HCEC 1CT (cell line): ENCODE data around the gene GADL1.

Experiments
- DNase-seq: peaks from one replicate; pipeline ENCODE4 v3.0.0-alpha.2; 2017

The GADL1 gene

DNA sequence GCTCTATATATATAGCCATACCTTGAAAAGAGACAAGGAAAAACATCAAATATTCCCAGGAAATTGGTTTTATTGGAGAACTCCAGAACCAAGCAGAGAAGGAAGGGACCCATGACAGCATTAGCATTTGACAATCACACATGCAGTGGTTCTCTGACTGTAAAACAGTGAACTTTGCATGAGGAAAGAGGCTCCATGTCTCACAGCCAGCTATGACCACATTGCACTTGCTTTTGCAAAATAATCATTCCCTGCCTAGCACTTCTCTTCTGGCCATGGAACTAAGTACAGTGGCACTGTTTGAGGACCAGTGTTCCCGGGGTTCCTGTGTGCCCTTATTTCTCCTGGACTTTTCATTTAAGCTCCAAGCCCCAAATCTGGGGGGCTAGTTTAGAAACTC is 202.5 kb downstream of the GADL1 start:
- DNase-seq: no peak

DNA sequence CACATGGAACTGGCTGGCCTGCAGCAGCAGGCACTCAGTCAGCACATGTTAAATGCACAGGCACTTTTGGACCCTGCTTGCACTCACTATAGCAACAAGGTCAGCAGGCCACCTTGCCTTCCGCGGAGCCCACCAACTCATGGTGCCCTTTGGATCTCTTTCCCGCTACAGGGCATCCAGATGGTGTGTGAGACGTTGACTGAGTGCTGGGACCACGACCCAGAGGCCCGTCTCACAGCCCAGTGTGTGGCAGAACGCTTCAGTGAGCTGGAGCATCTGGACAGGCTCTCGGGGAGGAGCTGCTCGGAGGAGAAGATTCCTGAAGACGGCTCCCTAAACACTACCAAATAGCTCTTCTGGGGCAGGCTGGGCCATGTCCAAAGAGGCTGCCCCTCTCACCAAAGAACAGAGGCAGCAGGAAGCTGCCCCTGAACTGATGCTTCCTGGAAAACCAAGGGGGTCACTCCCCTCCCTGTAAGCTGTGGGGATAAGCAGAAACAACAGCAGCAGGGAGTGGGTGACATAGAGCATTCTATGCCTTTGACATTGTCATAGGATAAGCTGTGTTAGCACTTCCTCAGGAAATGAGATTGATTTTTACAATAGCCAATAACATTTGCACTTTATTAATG is 203.1 kb downstream of the GADL1 start:
- DNase-seq: no peak

DNA sequence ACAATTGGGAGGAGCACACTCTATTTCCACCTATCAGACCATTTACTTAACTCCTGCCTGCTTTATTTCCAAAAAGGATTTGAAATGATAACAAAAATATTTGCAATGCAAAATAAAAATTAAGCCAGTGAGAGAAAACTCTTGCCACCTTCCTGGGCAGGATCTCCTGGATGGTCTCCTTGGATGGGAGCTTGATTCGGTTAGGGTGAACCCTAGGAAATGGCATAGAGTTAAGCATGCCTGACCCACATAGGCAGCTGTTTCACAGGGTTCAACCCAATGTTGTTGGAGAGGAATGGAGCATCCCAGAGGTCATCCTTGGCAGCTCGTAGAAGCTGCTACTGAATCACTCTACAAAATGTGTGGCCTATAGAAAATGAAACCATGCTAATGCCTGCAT is 204.3 kb downstream of the GADL1 start:
- DNase-seq: no peak

DNA sequence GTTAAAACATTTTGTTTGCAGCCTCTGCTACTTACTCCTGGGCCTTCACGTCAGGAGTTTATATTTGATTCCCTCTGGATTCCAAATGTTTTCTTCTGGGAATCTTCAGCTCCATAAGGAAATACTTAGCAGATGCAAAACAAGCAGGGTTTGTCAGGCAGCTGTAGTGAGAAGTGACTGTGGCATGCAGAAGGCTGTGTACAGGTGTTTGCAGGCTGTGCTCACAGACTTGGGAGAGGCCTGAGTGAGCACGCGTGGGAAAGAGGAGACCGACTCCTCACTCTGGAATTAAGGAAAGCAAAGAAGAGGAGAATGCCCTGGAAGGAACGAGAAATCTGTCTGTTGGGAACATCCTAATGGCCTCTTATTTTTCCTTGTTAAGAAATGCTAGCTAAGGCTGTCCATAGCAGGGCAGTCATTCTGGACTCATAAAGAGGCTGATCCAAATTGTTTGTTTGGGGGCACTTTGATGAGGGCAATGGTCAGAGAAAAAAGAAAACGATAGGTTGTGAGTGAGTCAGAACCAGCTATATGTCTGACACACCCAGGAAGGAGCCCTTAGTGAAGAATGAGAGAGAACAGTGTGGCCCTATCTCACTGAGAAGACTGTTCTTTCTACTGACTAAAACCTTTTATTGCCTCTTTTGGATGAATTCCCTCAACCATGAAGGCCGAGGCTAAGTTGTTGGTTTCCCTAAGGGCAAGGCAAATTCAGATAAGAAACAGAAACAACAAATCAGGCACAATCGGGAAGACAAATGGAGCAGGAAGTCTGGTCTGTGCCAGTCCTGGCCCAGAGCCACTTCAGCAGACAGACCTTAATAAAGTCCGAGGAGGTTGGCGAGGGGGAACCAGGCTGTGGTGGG is 205.5 kb downstream of the GADL1 start:
- peak; percentile 59 for DNase-seq

DNA sequence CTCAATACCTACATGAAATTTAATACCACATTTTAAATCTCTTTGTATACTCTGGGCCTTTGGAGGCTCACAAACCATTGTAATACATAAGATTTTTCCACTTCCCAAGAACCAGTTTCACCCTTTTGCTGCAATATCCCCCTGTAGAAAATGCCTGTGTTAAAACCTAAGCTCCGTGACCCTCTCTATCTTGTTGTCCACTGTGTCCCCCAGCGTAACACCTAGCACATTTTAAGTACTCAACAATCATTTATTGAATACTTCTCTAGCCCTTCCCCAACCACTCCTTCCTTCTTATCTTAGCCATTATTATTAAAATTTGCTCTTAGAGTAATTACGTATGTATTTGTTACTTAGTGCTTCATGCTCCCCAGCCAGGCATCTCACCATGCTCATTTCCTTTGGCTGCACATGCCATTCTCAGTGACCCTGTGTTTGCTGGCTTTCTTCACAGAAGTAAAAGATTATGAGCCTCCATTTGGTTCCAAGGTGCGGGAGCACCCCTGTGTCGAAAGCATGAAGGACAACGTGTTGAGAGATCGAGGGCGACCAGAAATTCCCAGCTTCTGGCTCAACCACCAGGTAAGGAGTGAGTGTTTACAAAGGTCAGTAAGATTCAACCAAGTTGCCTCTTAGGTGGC is 206.4 kb downstream of the GADL1 start:
- DNase-seq: no peak

DNA sequence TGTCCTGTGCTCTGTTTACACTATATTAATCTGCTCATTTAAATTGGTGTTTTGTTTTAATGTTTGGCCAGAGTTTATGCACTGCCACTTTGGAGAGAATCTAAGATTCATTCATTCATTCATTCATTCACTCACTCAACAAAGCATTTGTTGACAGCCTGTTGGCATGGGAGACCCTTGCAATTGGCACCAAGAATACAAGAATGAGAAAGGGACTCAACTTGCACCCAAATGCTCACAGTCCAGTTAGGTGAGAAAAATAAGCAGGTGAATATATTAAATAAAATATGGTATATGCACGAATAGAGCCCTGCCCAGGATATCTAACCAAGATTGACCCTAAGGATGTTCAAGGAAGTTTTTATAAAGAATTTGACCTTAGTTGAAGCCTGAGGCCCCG is 207.7 kb downstream of the GADL1 start:
- no peak for DNase-seq

DNA sequence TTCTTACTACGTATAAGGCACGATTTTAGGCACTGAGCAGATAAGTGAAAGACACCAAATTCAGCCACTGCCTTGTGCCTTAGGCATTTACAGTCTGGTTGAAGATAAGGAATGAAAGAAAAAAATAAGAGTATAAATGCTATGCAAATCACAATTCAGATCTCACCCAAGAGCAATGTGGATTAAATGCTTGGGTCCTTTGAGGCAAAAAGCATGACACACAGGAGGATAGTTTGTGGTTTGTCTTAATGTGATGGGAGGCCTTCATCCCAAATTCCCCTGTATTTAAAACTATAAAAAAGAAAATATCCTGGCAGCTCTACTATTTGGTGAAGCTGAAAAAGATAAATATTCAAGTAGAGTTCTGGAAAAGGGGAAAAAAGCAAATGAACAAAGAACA is 208.3 kb downstream of the GADL1 start:
- no peak for DNase-seq

DNA sequence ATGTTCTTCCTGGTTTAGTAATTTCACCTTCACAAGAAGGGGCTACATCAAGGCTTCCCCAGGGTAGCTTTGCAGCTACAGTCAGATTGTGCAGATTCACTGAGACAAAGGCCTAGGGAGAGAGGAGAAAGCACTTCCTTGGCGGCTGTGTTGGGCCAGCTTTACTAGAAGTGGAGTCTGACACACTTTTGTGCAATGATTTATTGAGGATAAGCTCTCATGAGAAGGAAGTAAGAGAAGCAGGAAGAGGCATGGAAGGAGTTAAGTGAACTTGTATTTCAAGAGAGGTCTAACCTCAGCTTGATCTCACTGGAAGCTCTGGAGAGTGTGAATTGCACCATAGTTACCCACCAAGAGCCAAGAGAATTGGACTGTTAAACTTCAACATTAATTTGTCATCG is 209.2 kb downstream of the GADL1 start:
- no peak for DNase-seq

DNA sequence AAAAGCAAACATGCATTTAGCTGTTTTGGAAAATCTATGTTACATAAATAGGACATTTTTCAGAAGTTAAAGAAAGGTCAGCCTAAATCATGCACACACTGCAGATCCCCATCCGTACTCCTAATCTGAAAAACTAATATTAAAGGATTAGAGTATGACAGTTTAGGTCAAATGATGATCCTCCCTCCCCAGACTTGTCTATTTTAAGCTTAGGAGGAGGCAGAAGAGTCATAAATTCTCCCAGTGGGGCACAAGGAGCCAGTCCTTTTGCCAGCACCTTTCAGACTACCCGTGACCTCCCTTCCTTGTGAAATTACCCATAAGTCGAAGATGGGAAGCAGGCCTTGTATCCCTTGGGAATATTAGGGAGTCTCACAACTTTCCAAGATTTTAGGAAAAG is 210.1 kb downstream of the GADL1 start:
- no peak for DNase-seq

DNA sequence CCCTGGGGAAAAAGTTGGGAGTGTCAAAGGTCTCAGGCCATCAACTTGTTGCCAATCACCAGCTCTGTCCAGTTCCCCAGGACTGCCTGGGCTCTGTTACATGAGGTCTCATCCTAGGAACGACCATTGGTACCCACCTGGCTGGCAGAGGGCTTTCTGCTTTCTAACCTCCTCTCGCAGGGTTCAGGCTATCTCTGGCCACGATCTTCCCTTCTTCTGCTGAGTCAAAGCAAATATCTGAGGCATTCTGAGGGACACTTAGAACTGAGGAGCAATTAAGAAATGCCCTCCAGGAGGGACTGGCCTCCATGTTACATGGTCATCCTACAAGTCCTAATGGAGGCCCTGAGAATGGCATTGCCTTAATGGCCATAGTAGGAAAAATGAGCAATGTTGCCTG is 210.7 kb downstream of the GADL1 start:
- no peak for DNase-seq

DNA sequence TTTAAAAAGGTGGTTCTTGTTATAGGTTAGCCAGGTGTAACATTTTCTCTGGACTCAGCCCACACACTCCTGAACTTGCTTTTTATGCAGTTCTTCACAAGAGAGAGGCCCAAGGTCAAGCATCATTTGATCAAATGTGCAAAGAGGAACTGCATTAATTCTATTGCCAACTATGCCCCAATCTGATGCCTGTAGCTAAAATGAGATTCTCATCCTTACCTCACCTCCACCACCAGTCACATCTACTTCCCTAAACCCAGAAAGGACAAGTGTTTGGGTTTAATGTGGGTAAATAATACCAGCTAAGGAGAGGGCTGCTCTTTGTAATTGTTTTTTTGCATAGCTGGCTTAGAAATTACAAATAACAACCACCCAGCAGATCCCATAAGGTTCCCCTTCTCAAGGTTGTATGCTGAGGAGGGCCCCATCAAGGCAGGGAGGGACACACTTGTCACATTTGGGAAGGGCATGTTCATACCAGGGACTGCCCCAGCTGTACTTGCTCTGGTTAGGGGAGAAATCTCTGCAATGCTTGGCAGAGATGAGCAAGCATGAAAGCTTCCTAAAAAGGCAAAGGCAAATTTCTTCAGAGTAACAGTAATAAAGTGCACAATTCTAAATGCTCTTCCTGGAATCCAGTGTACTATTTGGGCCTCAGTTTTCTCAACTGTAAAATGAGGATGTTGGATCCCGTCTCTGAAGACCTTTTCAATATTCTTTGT is 211.9 kb downstream of the GADL1 start:
- peak; percentile 20 for DNase-seq

DNA sequence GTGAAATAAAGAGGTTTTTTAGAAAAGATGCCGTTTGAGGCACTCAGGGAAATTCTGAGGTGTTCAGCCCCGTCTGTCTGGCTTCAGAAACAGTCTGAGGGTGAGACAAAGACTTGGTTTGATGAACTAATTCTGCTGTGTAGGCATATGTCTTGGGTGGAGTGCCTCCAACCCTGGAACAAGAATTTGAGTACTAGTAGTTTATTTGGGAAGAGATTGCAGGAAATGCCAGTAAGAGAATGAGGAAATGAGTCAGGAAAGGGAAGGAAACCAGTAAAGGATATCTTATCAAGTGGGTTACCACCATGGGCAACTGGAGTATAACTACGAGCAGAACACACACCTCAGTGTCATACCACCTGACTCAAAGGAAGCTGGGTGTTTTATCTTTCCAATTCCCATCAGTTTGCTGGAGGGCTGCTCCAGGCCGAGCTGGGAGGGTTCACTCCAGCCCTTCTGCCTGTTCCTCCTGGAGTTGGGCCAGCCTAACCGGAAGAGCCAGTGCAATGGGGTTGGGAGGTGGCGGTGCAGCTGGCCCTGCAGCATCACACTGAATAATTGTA is 212.7 kb downstream of the GADL1 start:
- DNase-seq: peak; percentile 78

DNA sequence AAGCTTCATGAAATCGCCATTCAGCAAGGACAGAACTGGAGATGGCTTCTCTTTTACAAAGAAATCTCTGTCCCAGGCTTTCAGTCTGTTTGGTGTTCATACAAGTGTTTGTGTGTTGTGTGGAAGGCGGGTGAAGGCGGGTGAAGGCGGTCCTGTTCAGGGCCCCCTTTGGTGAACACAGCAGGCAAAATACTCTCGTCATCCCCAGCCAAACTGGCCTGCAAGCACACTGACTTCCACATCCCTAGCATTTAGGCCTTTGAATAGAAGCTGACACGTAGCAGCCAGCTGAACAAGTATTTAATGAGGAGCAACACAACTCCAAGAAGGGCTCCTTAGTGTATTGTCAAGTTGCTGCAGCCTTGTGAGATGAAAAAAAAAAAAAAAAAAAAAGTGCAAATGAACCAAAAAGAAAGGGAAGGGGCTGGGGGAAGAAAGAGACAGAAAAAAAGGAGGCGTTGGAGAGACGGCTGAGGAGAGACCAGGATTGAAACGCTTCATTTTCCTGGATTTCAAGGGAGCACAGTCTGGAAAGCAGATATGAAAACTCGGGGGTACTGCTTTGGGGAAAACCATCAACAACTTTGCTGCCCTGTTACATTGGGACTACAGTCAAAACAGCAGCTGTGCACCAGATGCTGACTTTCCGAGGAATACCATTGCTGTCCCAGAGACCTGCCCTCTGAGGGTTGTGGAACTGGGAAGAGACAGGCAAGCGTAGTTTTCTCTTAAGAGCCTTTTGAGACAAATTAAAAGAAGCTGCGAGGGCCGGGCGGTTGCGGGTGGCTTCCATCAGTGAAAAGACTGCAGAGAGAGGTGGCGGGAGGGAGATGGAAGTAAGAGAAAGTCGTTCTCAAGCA is 213.4 kb downstream of the GADL1 start:
- DNase-seq: peak; percentile 82

DNA sequence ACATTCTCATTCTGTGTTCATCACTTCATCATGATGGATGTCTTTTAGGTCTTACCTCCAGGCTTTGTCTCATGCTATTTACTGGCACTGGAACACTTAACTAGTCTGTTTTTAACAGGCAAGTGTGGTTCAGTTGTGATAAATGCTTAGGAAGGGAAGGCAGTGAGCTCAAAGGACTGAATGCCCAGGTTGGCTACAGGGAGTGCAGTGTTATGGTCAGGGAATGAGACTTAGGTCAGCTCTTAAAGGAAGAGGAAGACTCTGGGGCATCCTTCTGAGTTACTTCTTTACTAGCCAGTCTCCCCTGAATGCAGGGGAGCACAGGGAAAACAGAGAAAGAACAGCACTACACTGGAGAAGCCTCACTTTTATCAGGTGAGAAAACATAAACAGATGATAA is 215.4 kb downstream of the GADL1 start:
- DNase-seq: no peak

DNA sequence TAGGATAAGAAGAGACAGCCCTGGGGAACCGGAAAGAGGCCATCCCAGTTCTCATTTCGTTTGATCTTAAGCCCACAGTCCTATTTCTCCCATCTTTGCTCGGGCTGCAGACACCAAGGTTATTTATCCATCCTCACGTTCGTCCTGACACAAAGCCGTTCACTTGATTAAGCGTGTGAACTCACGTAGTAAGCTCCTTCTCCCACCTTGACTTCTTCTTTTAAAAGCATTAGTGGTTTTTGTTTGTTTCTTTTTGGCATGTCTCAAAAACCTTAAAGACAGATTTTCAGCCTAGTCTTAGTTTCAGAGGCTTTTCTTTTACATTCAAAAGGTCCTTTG is 217.1 kb downstream of the GADL1 start:
- no peak for DNase-seq

DNA sequence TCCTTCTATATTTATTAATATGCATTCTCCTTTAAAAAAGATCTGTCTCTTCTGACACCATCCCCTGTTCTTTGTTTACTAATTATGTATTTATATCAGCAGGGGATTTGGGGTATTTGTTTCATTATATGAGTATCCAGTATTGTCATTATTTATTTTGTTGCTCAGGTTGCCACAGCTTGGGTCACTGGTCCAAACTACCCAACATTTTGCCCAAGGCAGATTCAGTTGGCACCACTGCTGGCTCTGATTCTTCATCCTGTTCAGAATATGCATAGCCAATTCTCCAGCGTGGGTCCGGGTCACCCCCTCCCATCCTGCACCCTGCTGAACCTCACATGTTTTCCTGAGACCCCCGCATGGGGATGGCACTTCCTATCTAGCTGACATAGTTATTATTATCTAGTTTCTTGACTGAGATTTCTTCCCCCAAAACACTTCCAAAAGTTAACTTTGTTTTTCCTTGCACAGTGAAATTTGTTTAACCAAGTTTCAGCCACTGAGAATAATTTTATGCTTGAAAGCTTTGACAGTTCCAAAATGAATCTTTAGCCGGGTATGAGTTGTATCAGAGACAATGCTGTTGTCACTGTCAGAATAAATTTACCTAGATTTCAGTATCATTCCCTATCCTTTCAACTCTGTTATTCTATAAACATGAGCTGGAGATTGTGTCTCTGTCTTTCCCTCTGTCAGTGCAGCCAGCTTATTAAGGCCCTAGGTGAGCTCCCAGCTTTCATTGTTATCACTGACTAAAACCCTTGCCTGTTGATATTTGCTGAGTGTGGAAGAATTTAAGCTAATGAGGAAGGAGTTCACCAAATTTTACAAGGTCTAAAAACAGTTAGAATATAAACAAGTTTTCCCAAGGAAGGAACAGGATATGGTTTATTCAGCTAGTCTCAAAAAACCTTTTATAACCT is 217.8 kb downstream of the GADL1 start:
- DNase-seq: no peak
